Stimulated activated CD4-positive, alpha-beta T cell treated with anti-CD3 and anti-CD28 coated beads, Interleukin-12 subunit alpha, Interleukin-12 subunit beta, amount 100 ng/mL, for 48 hours (primary cell): ENCODE data around the gene ENOX2.
"Not testable (repeated sequence)": the region's sequence is repeated elsewhere in the genome, so short reads cannot be mapped to it uniquely, and the experiment has no call there.

Experiments
- DNase-seq, 3 donors: peaks; one replicate each; pipeline ENCODE4 v3.0.0-alpha.2; 2020; ENCODE audit warnings: low read depth in 2 of 3, low spot score in 1 of 3

The ENOX2 gene

DNA sequence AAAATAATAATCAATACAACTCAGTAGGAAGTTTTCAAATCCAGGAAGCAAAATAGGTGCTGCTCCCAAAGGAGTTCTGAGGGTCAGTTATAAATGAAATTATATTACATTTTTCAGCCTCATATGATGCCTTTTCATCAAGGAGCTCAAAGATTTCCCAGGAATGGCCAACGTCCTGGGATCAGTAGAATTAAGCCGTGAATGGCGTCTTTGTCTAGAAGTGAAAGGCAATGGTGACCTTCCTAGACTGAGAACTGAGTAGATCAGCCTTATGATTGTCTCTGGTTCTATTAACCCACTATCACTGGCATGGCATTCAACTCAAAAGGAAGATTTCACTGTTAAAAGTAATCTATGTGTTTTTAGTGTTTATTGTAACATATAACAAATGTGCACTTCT lies 74.4 kb downstream of the ENOX2 start:
- DNase-seq, result no peak

GRCh38 chrX:130827648-130828047 lies 75.4 kb downstream of the ENOX2 start:
- no peak for DNase-seq

GRCh38 chrX:130826249-130826648 lies 76.8 kb downstream of the ENOX2 start:
- DNase-seq, result no peak

DNA sequence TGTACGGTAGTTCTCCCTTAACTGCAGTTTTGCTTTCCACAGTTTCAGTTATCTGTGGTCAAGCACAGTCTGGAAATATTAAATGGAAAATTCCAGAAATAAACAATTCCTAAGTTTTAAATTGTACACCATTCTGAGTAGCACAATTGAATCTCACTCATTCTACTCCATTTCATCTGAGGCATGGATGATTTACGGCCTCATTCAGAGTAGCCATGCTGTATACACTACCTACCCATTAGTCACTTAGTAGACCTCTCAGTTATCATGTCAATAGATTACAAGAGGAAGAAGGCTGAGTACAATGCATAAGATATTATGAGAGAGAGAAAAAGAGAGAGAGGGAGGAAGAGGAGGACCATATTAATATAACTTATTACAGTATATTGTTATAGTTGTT lies 77.5 kb downstream of the ENOX2 start:
- DNase-seq, result no peak

GRCh38 chrX:130819367-130819766 lies 83.6 kb downstream of the ENOX2 start:
- not testable (repeated sequence) for DNase-seq

DNA sequence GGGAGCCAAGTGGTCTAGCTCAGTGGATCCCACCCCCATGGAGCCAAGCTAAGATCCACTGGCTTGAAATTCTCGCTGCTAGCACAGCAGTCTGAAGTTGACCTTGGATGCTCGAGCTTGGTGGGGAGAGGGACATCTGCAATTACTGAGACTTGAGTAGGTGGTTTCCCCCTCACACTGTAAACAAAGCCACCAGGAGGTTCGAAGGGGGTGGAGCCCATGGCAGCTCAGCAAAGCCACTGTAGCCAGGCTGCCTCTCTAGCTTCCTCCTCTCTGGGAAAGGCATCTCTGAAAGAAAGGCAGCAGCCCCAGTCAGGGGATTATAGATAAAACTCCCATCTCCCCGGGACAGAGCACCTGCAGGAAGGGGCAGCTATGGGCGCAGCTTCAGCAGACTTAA lies 89.1 kb downstream of the ENOX2 start:
- DNase-seq, result not testable (repeated sequence)

GRCh38 chrX:130810561-130810960 lies 92.4 kb downstream of the ENOX2 start:
- DNase-seq, result no peak

DNA sequence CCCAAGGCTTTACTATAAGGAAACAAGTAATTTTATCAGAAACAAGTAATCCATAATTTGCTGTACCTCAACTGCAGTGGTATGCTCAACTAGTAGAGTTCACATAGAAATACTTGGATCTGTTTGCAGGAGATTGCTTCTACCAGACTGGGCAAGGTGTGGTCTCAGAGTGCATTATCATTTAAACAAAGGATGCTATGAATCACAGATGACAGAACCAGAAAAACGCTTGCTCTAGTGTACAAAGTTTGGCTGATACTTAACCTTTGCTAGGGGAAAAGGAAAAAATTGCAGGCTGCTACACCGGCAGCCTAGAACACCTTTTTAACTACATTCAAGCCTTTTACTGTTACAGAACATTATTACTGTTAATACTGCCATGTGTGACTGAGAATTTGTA lies 97.1 kb downstream of the ENOX2 start:
- DNase-seq, result no peak

- DNase-seq, result no peak
Observed at GRCh38 chrX:130803537-130803936, 99.5 kb downstream of the ENOX2 start.

DNA sequence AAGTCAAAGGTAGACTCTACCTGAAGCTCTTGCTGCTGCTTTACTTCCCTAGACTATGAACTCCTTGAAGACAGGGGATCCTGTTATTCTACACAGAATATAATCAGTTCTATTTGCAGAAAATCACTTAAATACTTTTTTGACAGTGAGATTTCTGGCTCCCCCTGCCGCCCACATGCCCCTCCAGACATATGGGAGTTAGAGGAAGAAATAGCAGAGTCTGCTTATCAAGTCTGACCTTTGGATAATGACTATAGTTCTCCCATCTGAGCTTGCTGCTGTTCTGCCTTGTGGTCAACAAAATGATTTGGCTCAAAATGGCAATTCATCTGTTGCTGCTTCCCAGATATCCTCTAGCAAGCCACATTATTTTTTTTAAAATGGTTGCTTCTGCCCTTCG lies 101.1 kb downstream of the ENOX2 start:
- DNase-seq, result no peak

DNA sequence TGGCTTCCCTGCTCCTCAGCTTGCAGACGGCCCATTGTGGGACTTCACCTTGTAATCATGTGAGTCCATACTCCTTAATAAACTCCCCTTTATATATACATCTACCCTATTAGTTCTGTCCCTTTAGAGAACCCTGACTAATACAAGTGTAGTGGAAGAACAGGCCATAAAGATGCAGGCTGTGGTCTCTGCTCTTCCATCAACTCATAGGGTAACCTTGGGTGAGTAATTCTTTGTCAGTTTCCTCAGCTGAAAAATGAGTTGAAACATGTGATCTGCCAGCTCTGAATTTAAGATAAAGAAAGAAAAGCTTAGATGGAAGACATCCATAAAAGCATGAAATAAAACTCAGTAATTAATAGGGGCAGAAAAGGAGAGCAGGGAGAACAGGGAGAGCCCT lies 103.6 kb downstream of the ENOX2 start:
- no peak for DNase-seq

GRCh38 chrX:130793975-130794374 lies 109.0 kb downstream of the ENOX2 start:
- DNase-seq, result no peak

GRCh38 chrX:130791870-130792269 lies 111.1 kb downstream of the ENOX2 start:
- not testable (repeated sequence) for DNase-seq

- DNase-seq, result no peak
Observed at GRCh38 chrX:130789793-130790192, 113.2 kb downstream of the ENOX2 start.

DNA sequence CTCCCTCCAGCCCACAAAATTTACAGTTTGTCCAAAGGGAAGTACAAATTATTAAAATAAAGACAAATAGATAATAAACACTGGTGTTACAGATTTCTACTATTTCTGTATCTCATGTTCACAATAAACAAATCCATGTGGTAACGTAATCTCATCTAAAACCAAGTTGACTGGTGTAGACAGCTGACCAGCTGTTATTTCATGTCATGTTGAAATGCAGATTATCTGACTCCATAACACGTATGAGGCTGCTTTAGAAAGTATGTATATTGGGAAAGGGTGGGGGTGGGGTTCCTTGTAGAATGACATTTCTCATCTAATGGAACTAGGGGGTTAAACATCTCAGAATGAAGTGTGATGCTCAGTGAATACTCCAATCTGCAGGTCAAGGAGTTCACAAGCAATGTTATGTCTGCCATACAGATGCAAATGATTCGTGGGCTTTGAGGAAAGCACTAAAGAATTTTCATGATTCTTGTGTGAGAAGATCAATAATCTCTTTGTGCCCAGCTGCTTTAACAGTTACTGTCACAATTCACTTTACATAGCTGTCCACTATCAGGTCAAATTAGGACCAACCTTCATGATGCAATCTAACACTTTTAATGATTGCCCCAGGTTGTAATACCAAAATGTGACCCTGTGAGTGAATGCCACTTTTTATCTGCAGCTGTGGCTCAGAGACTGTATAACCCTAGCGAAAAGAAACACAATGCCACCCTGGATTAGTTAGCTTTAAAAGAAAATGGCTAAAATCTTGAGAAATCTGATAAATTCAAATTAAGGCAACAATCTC lies 114.0 kb downstream of the ENOX2 start:
- no peak for DNase-seq

GRCh38 chrX:130786030-130786429 lies 117.0 kb downstream of the ENOX2 start:
- no peak for DNase-seq

- DNase-seq, result no peak
Observed at GRCh38 chrX:130778773-130779172, 124.2 kb downstream of the ENOX2 start.

- no peak for DNase-seq
Observed at GRCh38 chrX:130775849-130776248, 127.2 kb downstream of the ENOX2 start.

DNA sequence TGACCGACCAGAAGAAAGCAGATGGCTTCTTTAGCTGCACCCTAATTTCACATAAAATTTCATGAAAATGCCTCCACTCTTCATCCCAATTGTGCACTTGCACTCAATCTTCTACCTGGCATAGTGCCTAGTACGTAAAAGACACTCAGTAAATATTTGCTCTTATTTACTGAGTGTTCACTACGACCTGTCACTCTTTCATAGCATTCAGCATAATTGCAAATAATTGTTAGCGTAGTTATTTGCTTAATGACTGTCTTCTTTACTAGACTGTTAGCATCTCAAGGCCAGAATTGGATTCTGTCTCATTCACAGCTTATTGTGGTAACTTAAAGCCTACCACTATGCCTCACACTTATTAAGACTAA lies 130.2 kb downstream of the ENOX2 start:
- no peak for DNase-seq

GRCh38 chrX:130772105-130772775 lies 130.8 kb downstream of the ENOX2 start:
- no peak for DNase-seq

GRCh38 chrX:130771648-130772047 lies 131.4 kb downstream of the ENOX2 start:
- DNase-seq, result no peak

DNA sequence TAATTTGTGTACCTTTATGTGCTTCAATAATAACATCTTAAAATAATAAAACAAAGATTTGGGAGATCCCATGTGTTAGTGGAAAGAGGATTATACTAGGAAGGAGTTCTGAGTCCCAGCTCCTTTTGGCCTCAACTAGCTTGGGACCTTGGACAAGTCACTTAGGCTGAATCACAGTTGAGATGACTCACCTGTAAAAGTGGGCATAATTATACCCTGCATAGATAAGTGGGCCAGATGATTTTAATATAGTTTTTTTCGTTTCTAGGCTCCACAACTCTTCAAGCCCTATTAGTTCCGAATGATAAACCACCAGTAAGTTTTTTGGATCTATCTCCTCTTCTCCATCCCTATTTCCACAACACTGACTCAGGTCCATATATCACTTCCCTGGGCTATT lies 131.8 kb downstream of the ENOX2 start:
- no peak for DNase-seq

GRCh38 chrX:130770615-130771014 lies 132.4 kb downstream of the ENOX2 start:
- no peak for DNase-seq
